NCI-H1417 treated with DMSO at 0.1 percent for 48 hours (cell line): ENCODE measurements around the gene SELENOO.
"Not testable (repeated sequence)": the region's sequence is repeated elsewhere in the genome, so short reads cannot be mapped to it uniquely, and the experiment has no call there.

ENCODE experiments used
- DNase-seq: peaks from one replicate; lab custom pipeline; 2025; lab: John Stamatoyannopoulos, UW

Gene SELENOO

GRCh38 chr22:50199829-50200460 lies 866 bp upstream of the SELENOO start:
- DNase-seq = no peak

- DNase-seq = no peak
Observed at GRCh38 chr22:50201191-50202129, 649 bp downstream of the SELENOO start.

- no peak for DNase-seq
Observed at GRCh38 chr22:50202130-50202666, 1.4 kb downstream of the SELENOO start.

- DNase-seq = no peak
Observed at GRCh38 chr22:50203288-50203687, 2.5 kb downstream of the SELENOO start.

GRCh38 chr22:50204571-50204970 lies 3.8 kb downstream of the SELENOO start:
- DNase-seq = no peak

GRCh38 chr22:50204998-50205397 lies 4.2 kb downstream of the SELENOO start:
- DNase-seq = not testable (repeated sequence)

GRCh38 chr22:50205781-50206569 lies 5.2 kb downstream of the SELENOO start:
- DNase-seq = no peak

- no peak for DNase-seq
Observed at GRCh38 chr22:50206599-50206998, 5.8 kb downstream of the SELENOO start.

- DNase-seq = no peak
Observed at GRCh38 chr22:50207383-50208140, 6.8 kb downstream of the SELENOO start.

- no peak for DNase-seq
Observed at GRCh38 chr22:50208430-50208938, 7.7 kb downstream of the SELENOO start.

- no peak for DNase-seq
Observed at GRCh38 chr22:50208939-50209892, 8.4 kb downstream of the SELENOO start.

GRCh38 chr22:50209893-50210292 lies 9.1 kb downstream of the SELENOO start:
- no peak for DNase-seq

- no peak for DNase-seq
Observed at GRCh38 chr22:50210378-50211139, 9.7 kb downstream of the SELENOO start.

- no peak for DNase-seq
Observed at GRCh38 chr22:50211147-50211546, 10.3 kb downstream of the SELENOO start.

GRCh38 chr22:50213263-50213662 lies 12.5 kb downstream of the SELENOO start:
- DNase-seq = no peak

- DNase-seq = no peak
Observed at GRCh38 chr22:50215297-50216054, 14.7 kb downstream of the SELENOO start.

- no peak for DNase-seq
Observed at GRCh38 chr22:50216055-50216683, 15.4 kb downstream of the SELENOO start.
